ENCODE results near the gene ROR1. TPM values are rescaled to one million over a fixed set of nuclear protein-coding genes. Genes with fewer than 3 reads are reported as not detected.

The ROR1 gene
- total and polyA plus RNA-seq, 9 of the 15 experiments (the other 6 are each of a cell fraction or from before 2014, with no cell fraction given), result 0.02 TPM; not detected in 8

DNA sequence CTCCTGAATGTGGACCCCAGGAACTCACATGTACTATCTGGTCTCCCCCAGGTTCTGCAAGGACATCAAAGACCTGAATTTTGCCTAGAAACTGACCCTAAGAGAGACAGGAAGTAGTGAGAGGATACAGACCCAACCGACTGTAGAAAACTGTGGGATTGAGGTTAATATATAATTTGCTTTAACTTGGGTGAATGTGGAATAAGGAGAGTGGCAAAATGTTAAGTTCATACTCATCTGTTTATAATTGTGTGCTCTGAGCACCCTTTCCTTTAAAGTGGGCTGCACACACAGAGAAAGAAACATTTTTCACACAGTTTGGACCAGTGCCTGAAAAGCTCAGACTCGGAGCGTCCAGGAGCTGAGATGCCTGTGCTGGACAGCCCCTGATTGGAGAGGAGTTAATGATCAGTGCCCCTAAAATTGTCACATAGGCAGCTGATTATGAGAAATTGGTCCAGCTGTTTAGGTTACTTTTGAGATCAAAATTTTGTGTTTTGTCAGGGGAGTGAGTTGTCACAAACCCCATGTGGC lies 37.2 kb downstream of the ROR1 start (continued):
- TF ChIP-seq, protein P1, sequence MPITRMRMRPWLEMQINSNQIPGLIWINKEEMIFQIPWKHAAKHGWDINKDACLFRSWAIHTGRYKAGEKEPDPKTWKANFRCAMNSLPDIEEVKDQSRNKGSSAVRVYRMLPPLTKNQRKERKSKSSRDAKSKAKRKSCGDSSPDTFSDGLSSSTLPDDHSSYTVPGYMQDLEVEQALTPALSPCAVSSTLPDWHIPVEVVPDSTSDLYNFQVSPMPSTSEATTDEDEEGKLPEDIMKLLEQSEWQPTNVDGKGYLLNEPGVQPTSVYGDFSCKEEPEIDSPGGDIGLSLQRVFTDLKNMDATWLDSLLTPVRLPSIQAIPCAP (CRISPR knock-in tag; IDR thresholded peaks at IDR 0.05; ENCODE audit: borderline replicate concordance), result no peak
- TF ChIP-seq ZNF79 (CRISPR knock-in tag; IDR thresholded peaks at IDR 0.05; ENCODE audit: low read depth) (no peak), CHD4 (IDR thresholded peaks at IDR 0.05; ENCODE audit: insufficient read depth, insufficient replicate concordance, low read depth, low read length, poor library complexity, severe bottlenecking) (no peak), HCFC1 (IDR thresholded peaks at IDR 0.05; ENCODE audit: low read depth, low read length) (no peak)

DNA sequence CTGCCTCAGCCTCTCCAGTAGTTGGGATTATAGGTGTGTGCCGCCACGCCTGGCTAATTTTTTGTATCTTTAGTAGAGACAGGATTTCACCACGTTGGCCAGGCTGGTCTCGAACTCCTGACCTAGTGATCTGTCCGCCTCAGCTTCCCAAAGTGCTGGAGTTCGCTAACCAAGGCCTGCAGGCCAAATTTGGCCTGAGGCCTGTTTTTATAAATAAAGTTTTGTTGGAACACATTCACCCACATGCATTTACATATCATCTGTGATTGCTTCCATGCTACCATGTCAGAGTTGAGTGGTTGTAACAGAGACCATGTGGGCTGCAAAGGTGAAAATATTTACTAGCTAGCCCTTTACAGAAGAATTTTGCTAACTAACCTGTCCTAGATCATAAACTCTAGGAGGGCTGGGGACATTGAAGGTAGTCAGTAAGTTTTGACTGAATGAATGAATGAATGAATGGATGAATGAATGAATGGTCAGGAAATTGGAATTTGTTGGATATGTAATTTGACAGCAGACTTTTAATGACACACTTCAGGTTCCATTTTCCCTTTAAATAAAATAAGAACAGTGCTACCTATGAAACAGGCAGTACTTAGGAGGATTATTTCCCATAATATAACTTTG lies 38.4 kb downstream of the ROR1 start:
- H3K9me1 ChIP-seq (ENCODE audit: control insufficient read depth, insufficient read depth, low read length), result no peaks in the 10 kb centered on the region
- no peak overlapping the region for H3K27ac ChIP-seq (ENCODE audit: extremely low read depth, low read depth, low read length)
- H2AFZ ChIP-seq (ENCODE audit: low read depth, low read length), result no peak overlapping the region
- no peak for FAIRE-seq
- no peaks in the 10 kb centered on the region for H3K79me2 ChIP-seq (ENCODE audit: control insufficient read depth, insufficient read depth, low read length)
- H3K4me3 ChIP-seq, result no peak overlapping the region
- POLR2A ChIA-PET, result no interaction called here
- H3K4me2 ChIP-seq (ENCODE audit: insufficient read depth, low read length), result no peak overlapping the region
- H3K9me3 ChIP-seq (replicated peaks; ENCODE audit: control insufficient read depth, insufficient read depth, low read depth, low read length), result no peaks in the 10 kb centered on the region
- no peaks in the 10 kb centered on the region for H4K20me1 ChIP-seq (replicated peaks; ENCODE audit: control insufficient read depth, insufficient read depth, low read length)
- no peak for ATAC-seq
- intact Hi-C loops (cut with micrococcal nuclease), result no loop called here
- H3K4me1 ChIP-seq (replicated peaks in 1 of 2; ENCODE audit: control insufficient read depth in 2 of 2, insufficient read depth in 2 of 2, low read length in 2 of 2), result no peaks in the 10 kb centered on the region
- in situ Hi-C loops (cut with MboI), result no loop called here
- CTCF ChIA-PET (ENCODE audit: low intra/inter-chr PET ratio), result no interaction called here
- no peak overlapping the region for H3K9ac ChIP-seq (ENCODE audit: insufficient read depth in 1 of 2, low read depth in 2 of 2, low read length in 2 of 2)
- WGBS (ENCODE audit: insufficient coverage, low coverage, missing lambda C conversion rate), result 0% methylated on average over 6 of the region's 6 CpGs
- BruUV-seq (replicated peaks), result no TSS peak
- no peak for DNase-seq (ENCODE audit: extremely low read depth in 1 of 4, low spot score in 3 of 4)
- H3K27me3 ChIP-seq (ENCODE audit: control insufficient read depth in 2 of 2, insufficient read depth in 2 of 2, low read length in 2 of 2), result no peaks in the 10 kb centered on the region
- no peaks in the 10 kb centered on the region for H3K36me3 ChIP-seq (ENCODE audit: control insufficient read depth, insufficient read depth, low read length)
- TF ChIP-seq PURB (CRISPR knock-in tag; IDR thresholded peaks at IDR 0.05; ENCODE audit: low read depth) (no peak), ZNF24 (IDR thresholded peaks at IDR 0.05) (peak; percentile 61; the same call in 1 of the 2 replicates), SNIP1 (IDR thresholded peaks at IDR 0.05; ENCODE audit: low read depth) (no peak), PTBP1 (IDR thresholded peaks at IDR 0.05; ENCODE audit: low read depth, low read length) (no peak), TAF1 (IDR thresholded peaks at IDR 0.05; ENCODE audit: control insufficient read depth, extremely low read depth, insufficient read depth, low read length, severe bottlenecking) (no peak)
- TF ChIP-seq, protein P2, sequence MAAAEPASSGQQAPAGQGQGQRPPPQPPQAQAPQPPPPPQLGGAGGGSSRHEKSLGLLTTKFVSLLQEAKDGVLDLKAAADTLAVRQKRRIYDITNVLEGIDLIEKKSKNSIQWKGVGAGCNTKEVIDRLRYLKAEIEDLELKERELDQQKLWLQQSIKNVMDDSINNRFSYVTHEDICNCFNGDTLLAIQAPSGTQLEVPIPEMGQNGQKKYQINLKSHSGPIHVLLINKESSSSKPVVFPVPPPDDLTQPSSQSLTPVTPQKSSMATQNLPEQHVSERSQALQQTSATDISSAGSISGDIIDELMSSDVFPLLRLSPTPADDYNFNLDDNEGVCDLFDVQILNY (CRISPR knock-in tag; IDR thresholded peaks at IDR 0.05), result no peak
